Gastrocnemius medialis (tissue), 4 donors: ENCODE data around the gene SOHLH1. TPM values are rescaled to one million over a fixed set of nuclear protein-coding genes. Genes with fewer than 3 reads are reported as not detected.

ENCODE experiments used
- ATAC-seq, 2 donors: fragments of 150-250 bp; one replicate each; pipeline ENCODE4 v1.9.1; 2016
- DNase-seq, 2 donors: peaks; one replicate each; pipeline ENCODE4 v3.0.0-alpha.2; 2019
- H3K27ac ChIP-seq, 4 donors: fragments of 200-600 bp; sonication (generic); 1 replicate in 1 of 4; 2 replicates in 3 of 4; pipeline ENCODE4 v1.5.1; 2016 to 2018; ENCODE audit warnings: mild to moderate bottlenecking in 2 of 4, moderate library complexity in 1 of 4
- H3K27me3 ChIP-seq, 3 donors: fragments of 200-600 bp; sonication (generic) in 2 of 3; 1 replicate in 1 of 3; 2 replicates in 2 of 3; pipeline versions ENCODE4 v1.5.1 to v1.6.0; 2016 to 2019; ENCODE audit warnings: mild to moderate bottlenecking in 1 of 3, moderate library complexity in 1 of 3
- H3K36me3 ChIP-seq, 2 donors: fragments of 200-600 bp; sonication (generic) in 1 of 2; one replicate each; pipeline ENCODE4 v1.5.1; 2017 to 2018
- H3K4me1 ChIP-seq, 2 donors: fragments of 200-600 bp; sonication (generic) in 1 of 2; one replicate each; pipeline ENCODE4 v1.5.1; 2016 to 2017; ENCODE audit warnings: mild to moderate bottlenecking in 2 of 2
- H3K4me3 ChIP-seq, 4 donors: fragments of 200-600 bp; sonication (generic) in 3 of 4; 1 replicate in 1 of 4; 2 replicates in 3 of 4; pipeline ENCODE4 v1.5.1; 2016 to 2019; ENCODE audit warnings: mild to moderate bottlenecking in 2 of 4
- H3K9me3 ChIP-seq, 3 donors: fragments of 200-600 bp; sonication (generic) in 2 of 3; 1 replicate in 1 of 3; 2 replicates in 2 of 3; pipeline ENCODE4 v1.5.1; 2016 to 2019
- CTCF ChIP-seq, 5 experiments: fragments of 450-650 bp in 3 of 5; fragments of 200-600 bp in 2 of 5; sonication (generic) in 2 of 5; IDR thresholded peaks in 4 of 5; conservative IDR thresholded peaks in 1 of 5; 1 replicate in 4 of 5; 2 replicates in 1 of 5; pipeline ENCODE4 v1.5.1; 2016 to 2019; ENCODE audit warnings: antibody characterized with exemption in 5 of 5, mild to moderate bottlenecking in 3 of 5, moderate library complexity in 3 of 5
- POLR2A ChIP-seq, 2 donors: fragments of 450-650 bp; IDR thresholded peaks; one replicate each; pipeline ENCODE4 v1.6.1; 2017; ENCODE audit warnings: antibody characterized with exemption in 2 of 2, mild to moderate bottlenecking in 2 of 2, moderate library complexity in 2 of 2
- in situ Hi-C, 4 donors: fragments of 200-750 bp; cut with MboI; loops; one replicate each; pipeline versions ENCODE4 v1.15.0 to v1.8.0; 2017; ENCODE audit warnings: low sequenced_read_pairs in 4 of 4
- intact Hi-C: fragments of 100-400 bp; cut with DNase I; formaldehyde crosslinking; loops from one replicate; pipeline ENCODE4 v1.15.1; 2023; ENCODE audit warnings: low total_unique reads
- total RNA-seq, 4 donors: library from RNA; depleted of rRNA; stranded (reverse); fragments of >200 nt; gene quantifications; one replicate each; pipeline versions ENCODE4 v1.1.0 to v1.2.3, GENCODE V29; 2016

SOHLH1 gene
- total RNA-seq, 4 donors from 2014 or later = not detected

- Histone ChIP-seq H3K4me3 (no peak overlapping the region), H3K36me3 (no peaks in the 10 kb centered on the region), H3K27me3 (peaks cover 3 to 7% (median 4%) of the 10 kb centered on the region in 3 donors), H3K4me1 (no peaks in the 10 kb centered on the region), H3K9me3 (no peaks in the 10 kb centered on the region), H3K27ac (no peak overlapping the region)
- in situ Hi-C loops = no loop called here
- no peak for TF ChIP-seq POLR2A (IDR thresholded peaks at IDR 0.05)
- TF ChIP-seq CTCF (IDR thresholded peaks at IDR 0.05 in 4 of 5, conservative IDR thresholded peaks at IDR 0.05 in 1 of 5) = no peak
- ATAC-seq (no peak), DNase-seq (no peak)
- intact Hi-C loops = no loop called here
Observed at GRCh38 chr9:135660407-135660806, 38.9 kb downstream of the SOHLH1 start.

- no peak overlapping the region for H3K27ac ChIP-seq
- H3K9me3 ChIP-seq = no peaks in the 10 kb centered on the region
- no peaks in the 10 kb centered on the region for H3K4me1 ChIP-seq
- TF ChIP-seq POLR2A (IDR thresholded peaks at IDR 0.05) (no peak), CTCF (IDR thresholded peaks at IDR 0.05 in 4 of 5, conservative IDR thresholded peaks at IDR 0.05 in 1 of 5) (no peak)
- no peak overlapping the region for H3K4me3 ChIP-seq
- DNase-seq (no peak), ATAC-seq (no peak)
- H3K36me3 ChIP-seq = no peaks in the 10 kb centered on the region
- in situ Hi-C loops = no loop called here
- H3K27me3 ChIP-seq = peaks cover 2 to 4% (median 3%) of the 10 kb centered on the region in 3 donors
- intact Hi-C loops = no loop called here
Observed at GRCh38 chr9:135659252-135659651, 40.0 kb downstream of the SOHLH1 start.

GRCh38 chr9:135657416-135657815 lies 41.9 kb downstream of the SOHLH1 start:
- no peak for DNase-seq
- in situ Hi-C loops (no loop called here), intact Hi-C loops (no loop called here)
- H3K27ac ChIP-seq = no peak overlapping the region
- TF ChIP-seq POLR2A (IDR thresholded peaks at IDR 0.05) (no peak), CTCF (IDR thresholded peaks at IDR 0.05 in 4 of 5, conservative IDR thresholded peaks at IDR 0.05 in 1 of 5) (no peak)
- H3K4me1 ChIP-seq = no peaks in the 10 kb centered on the region
- H3K27me3 ChIP-seq = peaks cover 2 to 4% (median 3%) of the 10 kb centered on the region in 3 donors
- H3K9me3 ChIP-seq = no peaks in the 10 kb centered on the region
- H3K36me3 ChIP-seq = no peaks in the 10 kb centered on the region
- no peak for ATAC-seq
- H3K4me3 ChIP-seq = no peak overlapping the region

GRCh38 chr9:135655317-135655716 lies 44.0 kb downstream of the SOHLH1 start:
- TF ChIP-seq CTCF (IDR thresholded peaks at IDR 0.05 in 4 of 5, conservative IDR thresholded peaks at IDR 0.05 in 1 of 5) (no peak), POLR2A (IDR thresholded peaks at IDR 0.05) (no peak)
- H3K27me3 ChIP-seq = peaks cover 0 to 6% (median 4%) of the 10 kb centered on the region in 3 donors
- ATAC-seq (no peak), DNase-seq (no peak)
- no peaks in the 10 kb centered on the region for H3K9me3 ChIP-seq
- no peak overlapping the region for H3K27ac ChIP-seq
- intact Hi-C loops (no loop called here), in situ Hi-C loops (no loop called here)
- no peaks in the 10 kb centered on the region for H3K36me3 ChIP-seq
- H3K4me3 ChIP-seq = no peak overlapping the region
- H3K4me1 ChIP-seq = no peaks in the 10 kb centered on the region

- H3K4me1 ChIP-seq = no peaks in the 10 kb centered on the region
- H3K9me3 ChIP-seq = no peaks in the 10 kb centered on the region
- ATAC-seq (no peak), DNase-seq (no peak)
- no peaks in the 10 kb centered on the region for H3K36me3 ChIP-seq
- no peak overlapping the region for H3K27ac ChIP-seq
- intact Hi-C loops = no loop called here
- no peak overlapping the region for H3K4me3 ChIP-seq
- H3K27me3 ChIP-seq = peaks cover 0 to 3% (median 0%) of the 10 kb centered on the region in 3 donors
- no peak for TF ChIP-seq CTCF (IDR thresholded peaks at IDR 0.05 in 4 of 5, conservative IDR thresholded peaks at IDR 0.05 in 1 of 5)
- TF ChIP-seq POLR2A (IDR thresholded peaks at IDR 0.05) = no peak
- in situ Hi-C loops = no loop called here
Observed at GRCh38 chr9:135650408-135650807, 48.9 kb downstream of the SOHLH1 start.
